ENCODE results near the gene TRAPPC12.

DNA sequence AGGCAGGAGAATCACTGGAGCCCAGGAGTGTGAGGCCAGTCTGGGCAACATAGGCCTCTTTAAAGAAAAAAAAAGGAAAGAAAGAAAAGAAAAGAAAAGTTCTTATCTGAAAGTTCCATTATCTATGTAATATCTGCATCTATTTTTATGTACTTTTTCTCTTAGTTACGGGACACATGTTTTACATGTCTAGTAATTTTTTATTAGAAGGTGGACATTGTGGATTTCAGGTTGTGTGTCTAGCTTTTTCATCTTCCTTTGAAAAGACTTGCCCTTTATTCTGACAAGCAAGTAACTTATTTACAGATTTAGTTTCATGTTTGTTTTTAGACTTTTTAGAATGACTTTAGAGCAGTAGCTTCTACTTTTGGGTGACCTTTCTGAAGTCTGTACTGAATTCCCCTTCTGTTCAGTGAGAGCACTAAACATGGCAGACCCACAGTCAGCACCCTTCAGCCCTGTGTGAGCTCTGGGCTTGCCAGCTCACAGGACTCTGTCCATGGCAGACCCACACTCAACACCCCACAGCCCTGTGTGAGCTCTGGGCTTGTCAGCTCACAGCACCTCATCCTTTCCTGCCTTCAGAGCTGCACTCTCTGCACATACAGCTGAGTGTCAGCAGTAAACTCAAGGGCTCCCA lies 17.5 kb downstream of the TRAPPC12 start:
- TF ChIP-seq, protein P1, sequence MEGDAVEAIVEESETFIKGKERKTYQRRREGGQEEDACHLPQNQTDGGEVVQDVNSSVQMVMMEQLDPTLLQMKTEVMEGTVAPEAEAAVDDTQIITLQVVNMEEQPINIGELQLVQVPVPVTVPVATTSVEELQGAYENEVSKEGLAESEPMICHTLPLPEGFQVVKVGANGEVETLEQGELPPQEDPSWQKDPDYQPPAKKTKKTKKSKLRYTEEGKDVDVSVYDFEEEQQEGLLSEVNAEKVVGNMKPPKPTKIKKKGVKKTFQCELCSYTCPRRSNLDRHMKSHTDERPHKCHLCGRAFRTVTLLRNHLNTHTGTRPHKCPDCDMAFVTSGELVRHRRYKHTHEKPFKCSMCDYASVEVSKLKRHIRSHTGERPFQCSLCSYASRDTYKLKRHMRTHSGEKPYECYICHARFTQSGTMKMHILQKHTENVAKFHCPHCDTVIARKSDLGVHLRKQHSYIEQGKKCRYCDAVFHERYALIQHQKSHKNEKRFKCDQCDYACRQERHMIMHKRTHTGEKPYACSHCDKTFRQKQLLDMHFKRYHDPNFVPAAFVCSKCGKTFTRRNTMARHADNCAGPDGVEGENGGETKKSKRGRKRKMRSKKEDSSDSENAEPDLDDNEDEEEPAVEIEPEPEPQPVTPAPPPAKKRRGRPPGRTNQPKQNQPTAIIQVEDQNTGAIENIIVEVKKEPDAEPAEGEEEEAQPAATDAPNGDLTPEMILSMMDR (conservative IDR thresholded peaks at IDR 0.05; ENCODE audit: low read depth, low read length) = no peak
- TF ChIP-seq EZH2 (IDR thresholded peaks at IDR 0.05; ENCODE audit: low read length, unreplicated experiment) (no peak), EZH2phosphoT487 (IDR thresholded peaks at IDR 0.05; ENCODE audit: borderline replicate concordance, low read length) (no peak)

All from PC-3 (cell line).